Chondrocyte (in vitro differentiated cells): Measurements from ENCODE around the gene ZFYVE9. TPM values are rescaled to one million over a fixed set of nuclear protein-coding genes. Genes with fewer than 3 reads are reported as not detected.
"Not testable (repeated sequence)": the region's sequence is repeated elsewhere in the genome, so short reads cannot be mapped to it uniquely, and the experiment has no call there.

Source experiments
- DNase-seq: peaks from one replicate; pipeline ENCODE4 v3.0.0; 2021; ENCODE audit warnings: mixed read lengths, low spot score
- H3K27ac Mint-ChIP-seq: one replicate; pipeline ENCODE4 v1.8.0; 2021; ENCODE audit warnings: mild to moderate bottlenecking, moderate library complexity, mixed read lengths; ENCODE audit not compliant: unreplicated experiment
- H3K27me3 Mint-ChIP-seq: 2 replicates; pipeline ENCODE4 v1.8.0; 2021; ENCODE audit warnings: low read depth, mixed read lengths
- H3K36me3 Mint-ChIP-seq: 2 replicates; pipeline ENCODE4 v1.8.0; 2021; ENCODE audit warnings: low read depth, mixed read lengths
- H3K4me1 Mint-ChIP-seq: 2 replicates; pipeline ENCODE4 v1.8.0; 2021; ENCODE audit warnings: low read depth, mild to moderate bottlenecking, mixed read lengths
- H3K4me3 Mint-ChIP-seq: one replicate; pipeline ENCODE4 v1.8.0; 2021; ENCODE audit warnings: mild to moderate bottlenecking, moderate library complexity, mixed read lengths; ENCODE audit not compliant: unreplicated experiment
- H3K9me3 Mint-ChIP-seq: 2 replicates; pipeline ENCODE4 v1.8.0; 2021; ENCODE audit warnings: low read depth, mixed read lengths
- total RNA-seq: library from RNA; stranded (reverse); gene quantifications from 3 replicates; pipeline ENCODE4 v1.2.1, GENCODE V29; 2021
- TF ChIP-seq, protein P1 (sequence below): fragments of 200-600 bp; sonication (generic); IDR thresholded peaks from 2 replicates; pipeline ENCODE4 v1.5.0; 2021; ENCODE audit warnings: antibody characterized with exemption, mild to moderate bottlenecking, moderate library complexity

ZFYVE9 gene
- total RNA-seq, 1 donor from 2014 or later, result 20.9 TPM

DNA sequence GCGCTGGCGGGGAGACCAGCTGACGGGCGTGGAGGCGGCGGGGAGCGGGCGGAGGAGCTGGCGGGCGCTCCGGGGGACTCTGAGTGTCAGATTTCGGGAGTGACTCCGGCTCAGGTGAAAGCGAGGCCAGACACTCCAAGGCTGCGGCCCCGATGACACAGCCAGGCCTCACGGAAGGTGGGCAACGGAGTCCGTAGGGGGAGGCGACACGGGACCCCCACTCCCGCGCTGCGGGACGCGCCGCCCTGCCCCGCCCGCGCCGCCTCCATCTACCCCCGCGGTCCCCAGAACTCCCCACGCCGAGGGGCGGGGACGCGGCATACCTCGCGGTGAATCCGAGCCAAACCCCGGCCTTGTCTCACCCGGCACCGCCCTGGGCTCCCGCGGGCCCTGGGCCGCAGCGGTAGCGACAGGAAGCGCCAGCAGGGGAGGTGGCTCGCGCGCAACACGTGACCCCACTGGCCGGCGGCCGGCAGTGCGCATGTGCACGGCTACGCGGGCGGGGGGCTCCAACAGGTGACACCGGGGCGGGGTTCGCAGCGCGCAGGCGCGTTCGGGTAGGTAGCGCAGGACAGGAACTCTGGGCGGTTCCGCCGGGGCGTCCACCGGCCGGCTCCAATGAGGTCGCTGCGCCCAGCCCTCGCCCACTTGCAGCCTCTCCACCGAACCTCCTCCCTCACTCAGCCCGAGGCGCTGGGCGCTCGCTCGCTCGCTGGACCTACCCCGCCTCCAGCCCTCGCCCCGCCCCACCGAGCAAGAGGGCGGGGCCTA, 224.0 kb downstream of the ZFYVE9 start, which contains the start of gene CC2D1B:
CC2D1B (minus strand) TSS at position 460 of the 771 bp plus-strand sequence. CDS start 1,585 bp downstream, outside the sequence.
- no peaks in the 10 kb centered on the region for H3K9me3 Mint-ChIP-seq
- peaks cover 25% of the 10 kb centered on the region for H3K4me1 Mint-ChIP-seq
- TF ChIP-seq, protein P1, sequence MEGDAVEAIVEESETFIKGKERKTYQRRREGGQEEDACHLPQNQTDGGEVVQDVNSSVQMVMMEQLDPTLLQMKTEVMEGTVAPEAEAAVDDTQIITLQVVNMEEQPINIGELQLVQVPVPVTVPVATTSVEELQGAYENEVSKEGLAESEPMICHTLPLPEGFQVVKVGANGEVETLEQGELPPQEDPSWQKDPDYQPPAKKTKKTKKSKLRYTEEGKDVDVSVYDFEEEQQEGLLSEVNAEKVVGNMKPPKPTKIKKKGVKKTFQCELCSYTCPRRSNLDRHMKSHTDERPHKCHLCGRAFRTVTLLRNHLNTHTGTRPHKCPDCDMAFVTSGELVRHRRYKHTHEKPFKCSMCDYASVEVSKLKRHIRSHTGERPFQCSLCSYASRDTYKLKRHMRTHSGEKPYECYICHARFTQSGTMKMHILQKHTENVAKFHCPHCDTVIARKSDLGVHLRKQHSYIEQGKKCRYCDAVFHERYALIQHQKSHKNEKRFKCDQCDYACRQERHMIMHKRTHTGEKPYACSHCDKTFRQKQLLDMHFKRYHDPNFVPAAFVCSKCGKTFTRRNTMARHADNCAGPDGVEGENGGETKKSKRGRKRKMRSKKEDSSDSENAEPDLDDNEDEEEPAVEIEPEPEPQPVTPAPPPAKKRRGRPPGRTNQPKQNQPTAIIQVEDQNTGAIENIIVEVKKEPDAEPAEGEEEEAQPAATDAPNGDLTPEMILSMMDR, result no peak
- peak within 1 kb of the TSS; percentile 93 for H3K4me3 Mint-ChIP-seq
- peak within 1 kb of the TSS; percentile 96 for H3K27ac Mint-ChIP-seq
- peaks cover 9% of the 10 kb centered on the region for H3K36me3 Mint-ChIP-seq
- peak; percentile 100 for DNase-seq
- no peaks in the 10 kb centered on the region for H3K27me3 Mint-ChIP-seq

DNA sequence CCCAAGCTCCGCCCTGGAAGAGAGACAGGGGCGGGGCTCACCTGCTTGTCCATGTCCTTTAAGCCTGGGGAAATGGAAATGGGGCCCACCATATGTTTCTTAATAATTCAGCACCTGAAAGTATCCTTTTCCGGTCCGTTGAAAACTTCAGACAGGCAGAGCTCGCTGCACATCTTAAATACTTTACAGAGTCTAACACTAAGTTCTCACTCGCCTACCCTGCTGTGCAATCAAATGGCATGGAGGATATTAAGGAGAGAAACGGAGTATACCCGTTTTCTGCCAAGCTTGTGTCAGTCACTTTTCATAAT, 224.6 kb downstream of the ZFYVE9 start:
- no peaks in the 10 kb centered on the region for H3K27me3 Mint-ChIP-seq

DNA sequence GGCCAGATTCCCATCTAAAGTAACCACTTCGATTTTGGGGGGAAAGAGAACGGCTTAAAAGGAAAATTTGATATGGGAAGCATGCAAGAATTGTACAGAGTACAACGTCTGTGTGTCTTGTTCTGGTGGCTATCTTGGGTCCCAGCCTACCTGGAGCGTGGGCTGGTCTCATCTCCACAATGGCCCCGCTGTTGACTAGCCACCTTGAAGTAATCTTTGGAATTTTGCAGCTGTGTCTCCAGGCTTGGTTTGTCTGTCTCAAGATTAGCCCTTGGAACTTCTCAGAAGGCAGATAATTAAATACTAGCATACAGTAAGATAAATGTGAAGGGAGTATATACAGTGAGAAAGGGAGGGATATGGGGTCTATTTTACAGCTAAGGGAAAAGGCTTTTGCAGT, 225.4 kb downstream of the ZFYVE9 start:
- TF ChIP-seq, protein P1, result no peak
- no peak for DNase-seq
- Mint-ChIP-seq H3K27me3 (no peaks in the 10 kb centered on the region), H3K4me3 (no peak overlapping the region), H3K36me3 (no peaks in the 10 kb centered on the region), H3K27ac (no peak overlapping the region), H3K4me1 (peaks cover 25% of the 10 kb centered on the region), H3K9me3 (no peaks in the 10 kb centered on the region)

More for the DNA sequence above, 224.6 kb downstream of the ZFYVE9 start:
- H3K27ac Mint-ChIP-seq, result peak overlapping the region; percentile 45
- no peaks in the 10 kb centered on the region for H3K9me3 Mint-ChIP-seq
- TF ChIP-seq, protein P1, result no peak
- H3K36me3 Mint-ChIP-seq, result peaks cover 4% of the 10 kb centered on the region
- DNase-seq, result no peak
- H3K4me3 Mint-ChIP-seq, result peak overlapping the region; percentile 93
- H3K4me1 Mint-ChIP-seq, result peaks cover 25% of the 10 kb centered on the region

DNA sequence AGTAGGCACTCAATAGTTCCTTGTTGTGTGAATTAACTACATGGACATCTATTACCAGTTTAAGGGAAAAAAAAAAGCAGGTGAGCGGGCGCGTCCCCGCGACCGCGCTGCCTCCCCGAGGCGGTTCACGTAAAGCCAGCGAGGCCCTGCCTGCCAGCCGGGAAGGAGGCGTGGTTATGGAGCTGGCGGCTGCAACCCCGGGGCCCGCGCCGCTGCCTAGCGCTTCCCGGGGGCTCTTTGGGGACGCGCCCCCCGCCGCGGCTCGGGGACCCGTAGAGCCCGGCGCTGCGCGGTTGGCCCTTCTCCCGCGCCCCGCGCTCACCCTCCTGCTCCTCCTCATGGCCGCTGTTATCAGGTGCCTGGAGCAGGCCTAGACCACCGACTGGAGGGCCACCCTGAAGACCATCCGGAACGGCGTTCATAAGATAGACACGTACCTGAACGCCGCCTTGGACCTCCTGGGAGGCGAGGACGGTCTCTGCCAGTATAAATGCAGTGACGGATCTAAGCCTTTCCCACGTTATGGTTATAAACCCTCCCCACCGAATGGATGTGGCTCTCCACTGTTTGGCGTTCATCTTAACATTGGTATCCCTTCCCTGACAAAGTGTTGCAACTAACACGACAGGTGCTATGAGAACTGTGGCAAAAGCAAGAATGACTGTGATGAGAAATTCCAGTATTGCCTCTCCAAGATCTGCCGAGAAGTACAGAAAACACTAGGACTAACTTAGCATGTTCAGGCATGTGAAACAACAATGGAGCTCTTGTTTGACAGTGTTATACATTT, 226.7 kb downstream of the ZFYVE9 start:
- TF ChIP-seq, protein P1, result peak; percentile 64
- peaks cover 25% of the 10 kb centered on the region for H3K4me1 Mint-ChIP-seq
- no peaks in the 10 kb centered on the region for H3K9me3 Mint-ChIP-seq
- H3K4me3 Mint-ChIP-seq, result peak overlapping the region; percentile 71
- H3K27ac Mint-ChIP-seq, result no peak overlapping the region
- no peaks in the 10 kb centered on the region for H3K36me3 Mint-ChIP-seq
- no peak for DNase-seq
- no peaks in the 10 kb centered on the region for H3K27me3 Mint-ChIP-seq

DNA sequence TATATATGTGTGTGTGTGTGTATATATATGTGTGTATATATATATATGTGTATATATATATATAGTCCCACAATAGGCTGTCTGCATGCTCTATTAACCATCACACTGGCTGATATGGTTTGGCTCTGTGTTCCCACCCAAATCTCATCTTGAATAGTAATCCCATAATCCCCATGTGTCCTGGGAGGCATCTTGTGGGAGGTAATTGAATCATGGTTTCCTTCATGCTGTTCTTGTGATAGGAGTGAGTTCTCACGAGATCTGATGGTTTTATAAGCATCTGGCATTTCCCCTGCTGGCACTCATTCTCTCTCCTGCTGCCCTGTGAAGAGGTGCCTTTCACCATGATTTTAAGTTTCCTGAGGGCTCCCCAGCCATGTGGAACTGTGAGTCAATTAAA, 228.0 kb downstream of the ZFYVE9 start:
- not testable (repeated sequence) for DNase-seq, H3K27ac Mint-ChIP-seq, H3K27me3 Mint-ChIP-seq, H3K4me3 Mint-ChIP-seq, H3K9me3 Mint-ChIP-seq, H3K36me3 Mint-ChIP-seq
- peaks cover 14% of the 10 kb centered on the region for H3K4me1 Mint-ChIP-seq
